Measurements from ENCODE around the gene LPP. TPM values are rescaled to one million over a fixed set of nuclear protein-coding genes. Genes with fewer than 3 reads are reported as not detected.
A peak's percentile ranks its signal among the peaks of the same experiment; 100 is the strongest.

LPP gene
- total and polyA plus RNA-seq, 5 donors: 14.5 to 205 (median 159) TPM

DNA sequence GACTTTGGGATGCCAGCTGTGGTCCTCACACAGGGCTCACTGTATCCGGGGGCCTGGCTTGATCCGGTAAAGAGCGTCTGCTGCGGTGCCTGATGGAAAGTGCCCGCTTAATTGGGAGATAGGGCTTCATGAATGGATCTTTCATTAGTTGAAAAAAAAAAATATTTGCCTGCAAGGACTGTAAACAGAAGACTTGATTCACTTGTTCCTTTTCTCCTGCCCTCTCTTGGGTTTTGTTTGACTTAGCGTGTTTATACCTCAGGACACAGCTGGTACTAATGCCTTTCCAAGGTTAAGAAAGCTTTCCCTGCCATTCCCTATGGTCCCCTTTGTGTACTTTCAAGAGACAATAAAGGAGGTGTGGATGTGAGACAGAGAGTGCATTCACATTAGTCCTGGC lies 493.3 kb downstream of the LPP start:
- Histone ChIP-seq H3K4me1 (ENCODE audit: control insufficient read depth, insufficient read depth, low read length) (peaks cover 3% of the 10 kb centered on the region), H3K4me3 (ENCODE audit: low read length) (no peak overlapping the region), H3K27me3 (ENCODE audit: control insufficient read depth, insufficient read depth) (no peaks in the 10 kb centered on the region), H3K9me3 (ENCODE audit: control insufficient read depth, low read length) (no peaks in the 10 kb centered on the region), H3K27ac (ENCODE audit: low read length) (no peak overlapping the region)
- intact Hi-C loops (cut with DNase I): no loop called here
- no peak for ATAC-seq
- 97% methylated on average over 6 of the region's 6 CpGs for WGBS
- DNase-seq: peak in 1 of 3 donors; percentile 18

GRCh38 chr3:188649521-188649920 lies 495.6 kb downstream of the LPP start:
- ATAC-seq: no peak
- WGBS: 98% methylated on average over 2 of the region's 2 CpGs

GRCh38 chr3:188656196-188656982 lies 502.4 kb downstream of the LPP start:
- intact Hi-C loops (cut with DNase I): no loop called here
- ATAC-seq (no peak), DNase-seq (no peak)
- no peaks in the 10 kb centered on the region for H3K27me3 ChIP-seq (ENCODE audit: control insufficient read depth, insufficient read depth)
- 98% methylated on average over 3 of the region's 3 CpGs for WGBS
- peaks cover 2% of the 10 kb centered on the region for H3K4me1 ChIP-seq (ENCODE audit: control insufficient read depth, insufficient read depth, low read length)
- no peaks in the 10 kb centered on the region for H3K9me3 ChIP-seq (ENCODE audit: control insufficient read depth, low read length)
- no peak overlapping the region for H3K27ac ChIP-seq (ENCODE audit: low read length)
- H3K4me3 ChIP-seq (ENCODE audit: low read length): no peak overlapping the region

More at GRCh38 chr3:188649521-188649920, 495.6 kb downstream of the LPP start:
- Histone ChIP-seq H3K9me3 (ENCODE audit: control insufficient read depth, low read length) (no peaks in the 10 kb centered on the region), H3K27ac (ENCODE audit: low read length) (no peak overlapping the region), H3K27me3 (ENCODE audit: control insufficient read depth, insufficient read depth) (no peaks in the 10 kb centered on the region), H3K4me3 (ENCODE audit: low read length) (no peak overlapping the region), H3K4me1 (ENCODE audit: control insufficient read depth, insufficient read depth, low read length) (peaks cover 3% of the 10 kb centered on the region)
- DNase-seq: peak in 1 of 3 donors; percentile 6
- intact Hi-C loops (cut with DNase I): no loop called here

- Histone ChIP-seq H3K27ac (ENCODE audit: low read length) (no peak overlapping the region), H3K4me1 (ENCODE audit: control insufficient read depth, insufficient read depth, low read length) (peaks cover 2% of the 10 kb centered on the region), H3K9me3 (ENCODE audit: control insufficient read depth, low read length) (no peaks in the 10 kb centered on the region), H3K4me3 (ENCODE audit: low read length) (no peak overlapping the region), H3K27me3 (ENCODE audit: control insufficient read depth, insufficient read depth) (no peaks in the 10 kb centered on the region)
- intact Hi-C loops (cut with DNase I): no loop called here
- WGBS: 58% methylated on average over 1 of the region's 1 CpG
- no peak for ATAC-seq
- no peak for DNase-seq
Observed at GRCh38 chr3:188658606-188659005, 504.6 kb downstream of the LPP start.

DNA sequence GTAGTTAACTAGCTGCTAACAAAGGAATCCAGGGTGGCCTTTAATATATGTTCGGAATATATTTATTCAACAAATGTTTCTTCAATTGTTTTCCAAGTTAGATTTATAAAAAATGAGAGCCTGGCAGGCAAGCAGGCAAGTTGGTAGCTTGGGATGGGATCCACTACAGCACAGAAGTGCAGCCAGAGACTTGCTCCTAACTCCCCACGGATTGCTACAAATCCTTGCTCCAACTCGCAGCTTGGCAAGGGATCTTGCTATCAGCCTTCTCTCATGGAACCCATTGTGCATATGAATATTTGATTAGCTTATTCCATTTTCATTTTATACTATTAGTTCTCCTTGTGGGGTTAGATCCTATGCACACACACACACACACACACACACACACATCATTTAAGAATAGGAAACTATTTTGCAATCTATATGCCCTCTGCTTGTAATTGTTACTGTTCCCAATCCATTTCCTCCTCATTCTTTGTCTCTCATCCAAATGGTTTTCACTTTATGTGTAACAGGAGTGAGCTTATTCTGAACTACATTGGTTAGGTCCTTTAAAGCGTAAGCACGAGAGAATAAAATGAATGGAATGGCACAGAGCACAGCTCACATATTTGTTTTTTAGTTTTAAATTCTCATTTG lies 505.6 kb downstream of the LPP start:
- no peak overlapping the region for H3K27ac ChIP-seq (ENCODE audit: low read length)
- intact Hi-C loops (cut with DNase I): no loop called here
- no peaks in the 10 kb centered on the region for H3K9me3 ChIP-seq (ENCODE audit: control insufficient read depth, low read length)
- peaks cover 2% of the 10 kb centered on the region for H3K4me1 ChIP-seq (ENCODE audit: control insufficient read depth, insufficient read depth, low read length)
- DNase-seq (peak in 1 of 3 donors; percentile 16), ATAC-seq (peak in 1 of 2 donors; percentile 36)
- H3K27me3 ChIP-seq (ENCODE audit: control insufficient read depth, insufficient read depth): no peaks in the 10 kb centered on the region
- WGBS: 66% methylated on average over 5 of the region's 5 CpGs
- H3K4me3 ChIP-seq (ENCODE audit: low read length): no peak overlapping the region

DNA sequence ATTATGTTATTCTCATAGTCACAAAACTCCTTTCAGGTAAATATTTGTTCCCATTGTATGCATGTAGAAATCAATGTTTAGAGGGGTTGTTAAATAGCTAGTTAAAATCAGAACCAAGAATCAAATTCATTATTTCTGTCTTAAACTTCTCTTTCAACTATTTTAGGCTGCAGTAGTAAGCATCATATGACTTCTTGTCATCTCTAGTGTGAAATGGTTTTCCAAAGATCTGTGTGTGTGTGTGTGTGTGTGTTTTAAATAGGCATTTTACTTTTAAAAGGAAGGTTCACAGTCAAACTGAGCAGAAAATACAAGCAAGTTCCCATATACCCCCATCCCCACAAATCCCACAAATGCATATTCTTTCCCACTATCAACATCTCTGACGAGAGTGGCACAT lies 506.5 kb downstream of the LPP start:
- Histone ChIP-seq H3K4me3 (ENCODE audit: low read length) (no peak overlapping the region), H3K9me3 (ENCODE audit: control insufficient read depth, low read length) (no peaks in the 10 kb centered on the region), H3K4me1 (ENCODE audit: control insufficient read depth, insufficient read depth, low read length) (peaks cover 2% of the 10 kb centered on the region), H3K27ac (ENCODE audit: low read length) (no peak overlapping the region), H3K27me3 (ENCODE audit: control insufficient read depth, insufficient read depth) (no peaks in the 10 kb centered on the region)
- intact Hi-C loops (cut with DNase I): no loop called here
- WGBS: 97% methylated on average over 1 of the region's 1 CpG
- no peak for ATAC-seq
- DNase-seq: no peak

- H3K4me1 ChIP-seq (ENCODE audit: control insufficient read depth, insufficient read depth, low read length): peaks cover 2% of the 10 kb centered on the region
- intact Hi-C loops (cut with DNase I): no loop called here
- DNase-seq (no peak), ATAC-seq (no peak)
- H3K27ac ChIP-seq (ENCODE audit: low read length): no peak overlapping the region
- no peaks in the 10 kb centered on the region for H3K27me3 ChIP-seq (ENCODE audit: control insufficient read depth, insufficient read depth)
- WGBS: 96% methylated on average over 2 of the region's 2 CpGs
- no peak overlapping the region for H3K4me3 ChIP-seq (ENCODE audit: low read length)
- no peaks in the 10 kb centered on the region for H3K9me3 ChIP-seq (ENCODE audit: control insufficient read depth, low read length)
Observed at GRCh38 chr3:188661806-188662205, 507.8 kb downstream of the LPP start.

GRCh38 chr3:188662214-188662613 lies 508.3 kb downstream of the LPP start:
- H3K4me1 ChIP-seq (ENCODE audit: control insufficient read depth, insufficient read depth, low read length): peaks cover 2% of the 10 kb centered on the region
- intact Hi-C loops (cut with DNase I): no loop called here
- 23% methylated on average over 1 of the region's 1 CpG for WGBS
- no peak overlapping the region for H3K27ac ChIP-seq (ENCODE audit: low read length)
- no peaks in the 10 kb centered on the region for H3K9me3 ChIP-seq (ENCODE audit: control insufficient read depth, low read length)
- H3K4me3 ChIP-seq (ENCODE audit: low read length): no peak overlapping the region
- H3K27me3 ChIP-seq (ENCODE audit: control insufficient read depth, insufficient read depth): no peaks in the 10 kb centered on the region
- DNase-seq (no peak), ATAC-seq (no peak)

DNA sequence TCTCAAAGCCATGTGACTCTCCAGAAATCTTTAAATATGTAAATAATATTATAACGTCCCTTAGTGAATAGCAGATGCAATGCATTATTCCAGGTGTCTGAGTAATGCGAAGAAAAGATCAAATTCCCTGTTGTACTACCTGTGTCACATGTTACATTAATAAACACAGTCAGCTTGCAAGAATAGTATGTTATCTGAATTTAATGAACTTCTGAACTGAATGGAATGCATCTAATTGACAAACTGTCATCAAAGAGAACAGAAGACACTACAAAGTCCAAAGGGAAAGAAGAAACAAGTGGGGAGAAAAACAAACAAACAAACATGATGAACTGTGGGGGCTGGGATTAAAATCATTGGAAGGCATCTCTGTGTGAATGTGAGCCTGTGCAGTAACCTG lies 508.8 kb downstream of the LPP start:
- intact Hi-C loops (cut with DNase I): no loop called here
- Histone ChIP-seq H3K27me3 (ENCODE audit: control insufficient read depth, insufficient read depth) (no peaks in the 10 kb centered on the region), H3K4me3 (ENCODE audit: low read length) (no peak overlapping the region), H3K4me1 (ENCODE audit: control insufficient read depth, insufficient read depth, low read length) (peaks cover 2% of the 10 kb centered on the region), H3K9me3 (ENCODE audit: control insufficient read depth, low read length) (no peaks in the 10 kb centered on the region), H3K27ac (ENCODE audit: low read length) (no peak overlapping the region)
- DNase-seq (no peak), ATAC-seq (no peak)
- WGBS: 83% methylated on average over 2 of the region's 2 CpGs

- Histone ChIP-seq H3K27me3 (ENCODE audit: control insufficient read depth, insufficient read depth) (no peaks in the 10 kb centered on the region), H3K4me3 (ENCODE audit: low read length) (no peak overlapping the region), H3K27ac (ENCODE audit: low read length) (no peak overlapping the region), H3K4me1 (ENCODE audit: control insufficient read depth, insufficient read depth, low read length) (peaks cover 2% of the 10 kb centered on the region), H3K9me3 (ENCODE audit: control insufficient read depth, low read length) (no peaks in the 10 kb centered on the region)
- WGBS: 91% methylated on average over 5 of the region's 5 CpGs
- no peak for DNase-seq
- no peak for ATAC-seq
- intact Hi-C loops (cut with DNase I): no loop called here
Observed at GRCh38 chr3:188663839-188664238, 509.9 kb downstream of the LPP start.

- no peak for DNase-seq
Observed at GRCh38 chr3:188664795-188665194, 510.8 kb downstream of the LPP start.

More at GRCh38 chr3:188664795-188665194, 510.8 kb downstream of the LPP start:
- Histone ChIP-seq H3K27ac (ENCODE audit: low read length) (no peak overlapping the region), H3K4me3 (ENCODE audit: low read length) (no peak overlapping the region), H3K27me3 (ENCODE audit: control insufficient read depth, insufficient read depth) (no peaks in the 10 kb centered on the region), H3K9me3 (ENCODE audit: control insufficient read depth, low read length) (no peaks in the 10 kb centered on the region), H3K4me1 (ENCODE audit: control insufficient read depth, insufficient read depth, low read length) (no peaks in the 10 kb centered on the region)
- intact Hi-C loops (cut with DNase I): no loop called here
- no peak for ATAC-seq
- WGBS: 89% methylated on average over 3 of the region's 3 CpGs
